Measurements from ENCODE around the gene CNBD2. TPM values are rescaled to one million over a fixed set of nuclear protein-coding genes. Genes with fewer than 3 reads are reported as not detected.

Gene CNBD2
- total RNA-seq, 1 experiment from 2014 or later, result 3.8 TPM

GRCh38 chr20:36002855-36003254 lies 34.5 kb downstream of the CNBD2 start:
- no peak overlapping the region for H3K27ac Mint-ChIP-seq
- no peak for ATAC-seq
- peaks cover 16% of the 10 kb centered on the region for H3K27me3 Mint-ChIP-seq (ENCODE audit: low read depth)
- TF ChIP-seq ZBTB21 (CRISPR knock-in tag; IDR thresholded peaks at IDR 0.05; ENCODE audit: borderline replicate concordance) (no peak), HMGXB4 (CRISPR knock-in tag; IDR thresholded peaks at IDR 0.05) (no peak), ATF6 (CRISPR knock-in tag; IDR thresholded peaks at IDR 0.05) (no peak), MYBL2 (CRISPR knock-in tag; IDR thresholded peaks at IDR 0.05) (no peak), ZNF317 (CRISPR knock-in tag; IDR thresholded peaks at IDR 0.05; ENCODE audit: borderline replicate concordance, low read depth) (no peak), ETV6 (CRISPR knock-in tag; IDR thresholded peaks at IDR 0.05) (no peak), GRHL2 (CRISPR knock-in tag; IDR thresholded peaks at IDR 0.05; ENCODE audit: insufficient replicate concordance, severe bottlenecking) (no peak), PRRX2 (CRISPR knock-in tag; IDR thresholded peaks at IDR 0.05) (no peak), TCF7 (CRISPR knock-in tag; IDR thresholded peaks at IDR 0.05; ENCODE audit: low read depth) (no peak), NR3C1 (CRISPR knock-in tag; conservative IDR thresholded peaks at IDR 0.05; ENCODE audit: low read depth) (no peak), RELA (CRISPR knock-in tag; IDR thresholded peaks at IDR 0.05; ENCODE audit: borderline replicate concordance) (no peak), CDX4 (CRISPR knock-in tag; IDR thresholded peaks at IDR 0.05; ENCODE audit: borderline replicate concordance) (no peak), ELF4 (CRISPR knock-in tag; IDR thresholded peaks at IDR 0.05; ENCODE audit: low read depth) (no peak), ZNF671 (CRISPR knock-in tag; IDR thresholded peaks at IDR 0.05) (no peak), NR2C2 (CRISPR knock-in tag; IDR thresholded peaks at IDR 0.05) (no peak), ATF2 (CRISPR knock-in tag; IDR thresholded peaks at IDR 0.05; ENCODE audit: borderline replicate concordance, low read depth) (no peak), ARID4B (CRISPR knock-in tag; IDR thresholded peaks at IDR 0.05; ENCODE audit: borderline replicate concordance) (no peak), JUN (CRISPR knock-in tag; IDR thresholded peaks at IDR 0.05) (no peak), OVOL2 (CRISPR knock-in tag; IDR thresholded peaks at IDR 0.05; ENCODE audit: borderline replicate concordance) (no peak)
- H3K36me3 Mint-ChIP-seq, result peaks cover 15% of the 10 kb centered on the region
- peaks cover 35% of the 10 kb centered on the region for H3K9me3 Mint-ChIP-seq
- H3K4me3 Mint-ChIP-seq, result no peak overlapping the region
- CTCF ChIA-PET, result interaction anchor here (1.2 to 1.6 kb wide), 3 partner anchors 8 to 136 kb away, joined by 3 to 7 read pairs (median 5); no protein-coding TSS in a partner anchor
- no peak for DNase-seq (ENCODE audit: low spot score)
- POLR2A ChIA-PET, result no interaction called here
- no peaks in the 10 kb centered on the region for H3K4me1 Mint-ChIP-seq

Measured in WTC11 (cell line).